Measurements from ENCODE around the gene PADI2. TPM values are rescaled to one million over a fixed set of nuclear protein-coding genes. Genes with fewer than 3 reads are reported as not detected.
A peak's percentile ranks its signal among the peaks of the same experiment; 100 is the strongest.

PADI2 gene
- total and polyA plus RNA-seq, 2 experiments from 2014 or later: 1.7 to 4.3 TPM

DNA sequence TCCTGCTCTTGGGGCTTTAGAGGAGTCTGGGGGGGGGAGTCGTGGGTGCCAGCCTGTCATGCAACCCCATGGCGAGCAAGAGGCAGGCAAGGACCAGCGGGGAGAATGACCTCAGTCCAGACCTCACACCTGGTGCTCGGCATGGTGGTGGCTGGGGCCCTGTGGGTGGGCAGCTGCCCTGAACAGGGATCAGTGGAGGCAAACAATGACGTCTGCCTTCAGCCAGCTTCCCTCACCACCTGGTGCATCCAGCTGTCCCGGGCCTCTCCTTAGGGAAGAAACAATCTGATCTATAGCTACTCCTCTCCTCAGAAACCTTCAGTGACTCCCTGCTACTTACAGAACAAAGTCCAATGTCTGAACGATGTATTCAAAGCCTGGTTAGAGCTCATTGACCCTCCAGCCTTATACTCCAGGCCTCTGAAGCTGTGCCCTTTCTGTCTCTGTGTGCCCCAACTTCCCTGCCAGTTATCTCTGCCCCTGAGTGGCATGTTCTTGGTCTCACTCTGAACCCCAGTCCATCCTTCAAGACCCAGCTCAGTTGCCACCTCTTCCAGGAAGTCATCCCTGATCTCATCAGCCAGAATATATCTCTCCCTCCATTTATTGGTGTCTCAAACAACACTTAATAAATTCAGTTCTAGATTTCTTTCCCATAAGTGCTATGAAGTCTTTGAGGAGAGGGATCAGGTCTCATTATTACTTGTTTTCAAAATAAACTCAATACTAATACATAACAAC lies 6.6 kb downstream of the PADI2 start:
- no peak overlapping the region for H3K27ac Mint-ChIP-seq
- Histone ChIP-seq H2AFZ (no peak overlapping the region), H3K27me3 (ENCODE audit: insufficient read depth) (peaks cover 13% of the 10 kb centered on the region), H3K79me2 (replicated peaks; ENCODE audit: insufficient read depth) (no peaks in the 10 kb centered on the region), H3K4me2 (no peak overlapping the region), H3F3A (replicated peaks; ENCODE audit: low read depth) (no peaks in the 10 kb centered on the region), H4K20me1 (replicated peaks; ENCODE audit: insufficient read depth) (no peaks in the 10 kb centered on the region; the same call in none of the 2 replicates), H3K9me2 (ENCODE audit: insufficient read depth) (no peaks in the 10 kb centered on the region), H3K4me1 (ENCODE audit: insufficient read depth) (no peaks in the 10 kb centered on the region), H3K27ac (ENCODE audit: low read depth) (no peak overlapping the region), H3K36me3 (ENCODE audit: insufficient read depth) (no peaks in the 10 kb centered on the region), H3K4me3 (no peak overlapping the region)
- no peaks in the 10 kb centered on the region for H3K9me3 Mint-ChIP-seq
- TF ChIP-seq ZNF114 (CRISPR knock-in tag; IDR thresholded peaks at IDR 0.05) (no peak), POLR2AphosphoS5 (IDR thresholded peaks at IDR 0.05; ENCODE audit: low read depth) (no peak), JUNB (IDR thresholded peaks at IDR 0.05; ENCODE audit: unreplicated experiment) (no peak), ZNF331 (CRISPR knock-in tag; IDR thresholded peaks at IDR 0.05; ENCODE audit: low read depth) (no peak), CREB1 (CRISPR knock-in tag; IDR thresholded peaks at IDR 0.05; ENCODE audit: low read depth) (no peak)
- TF ChIP-seq, protein P1, sequence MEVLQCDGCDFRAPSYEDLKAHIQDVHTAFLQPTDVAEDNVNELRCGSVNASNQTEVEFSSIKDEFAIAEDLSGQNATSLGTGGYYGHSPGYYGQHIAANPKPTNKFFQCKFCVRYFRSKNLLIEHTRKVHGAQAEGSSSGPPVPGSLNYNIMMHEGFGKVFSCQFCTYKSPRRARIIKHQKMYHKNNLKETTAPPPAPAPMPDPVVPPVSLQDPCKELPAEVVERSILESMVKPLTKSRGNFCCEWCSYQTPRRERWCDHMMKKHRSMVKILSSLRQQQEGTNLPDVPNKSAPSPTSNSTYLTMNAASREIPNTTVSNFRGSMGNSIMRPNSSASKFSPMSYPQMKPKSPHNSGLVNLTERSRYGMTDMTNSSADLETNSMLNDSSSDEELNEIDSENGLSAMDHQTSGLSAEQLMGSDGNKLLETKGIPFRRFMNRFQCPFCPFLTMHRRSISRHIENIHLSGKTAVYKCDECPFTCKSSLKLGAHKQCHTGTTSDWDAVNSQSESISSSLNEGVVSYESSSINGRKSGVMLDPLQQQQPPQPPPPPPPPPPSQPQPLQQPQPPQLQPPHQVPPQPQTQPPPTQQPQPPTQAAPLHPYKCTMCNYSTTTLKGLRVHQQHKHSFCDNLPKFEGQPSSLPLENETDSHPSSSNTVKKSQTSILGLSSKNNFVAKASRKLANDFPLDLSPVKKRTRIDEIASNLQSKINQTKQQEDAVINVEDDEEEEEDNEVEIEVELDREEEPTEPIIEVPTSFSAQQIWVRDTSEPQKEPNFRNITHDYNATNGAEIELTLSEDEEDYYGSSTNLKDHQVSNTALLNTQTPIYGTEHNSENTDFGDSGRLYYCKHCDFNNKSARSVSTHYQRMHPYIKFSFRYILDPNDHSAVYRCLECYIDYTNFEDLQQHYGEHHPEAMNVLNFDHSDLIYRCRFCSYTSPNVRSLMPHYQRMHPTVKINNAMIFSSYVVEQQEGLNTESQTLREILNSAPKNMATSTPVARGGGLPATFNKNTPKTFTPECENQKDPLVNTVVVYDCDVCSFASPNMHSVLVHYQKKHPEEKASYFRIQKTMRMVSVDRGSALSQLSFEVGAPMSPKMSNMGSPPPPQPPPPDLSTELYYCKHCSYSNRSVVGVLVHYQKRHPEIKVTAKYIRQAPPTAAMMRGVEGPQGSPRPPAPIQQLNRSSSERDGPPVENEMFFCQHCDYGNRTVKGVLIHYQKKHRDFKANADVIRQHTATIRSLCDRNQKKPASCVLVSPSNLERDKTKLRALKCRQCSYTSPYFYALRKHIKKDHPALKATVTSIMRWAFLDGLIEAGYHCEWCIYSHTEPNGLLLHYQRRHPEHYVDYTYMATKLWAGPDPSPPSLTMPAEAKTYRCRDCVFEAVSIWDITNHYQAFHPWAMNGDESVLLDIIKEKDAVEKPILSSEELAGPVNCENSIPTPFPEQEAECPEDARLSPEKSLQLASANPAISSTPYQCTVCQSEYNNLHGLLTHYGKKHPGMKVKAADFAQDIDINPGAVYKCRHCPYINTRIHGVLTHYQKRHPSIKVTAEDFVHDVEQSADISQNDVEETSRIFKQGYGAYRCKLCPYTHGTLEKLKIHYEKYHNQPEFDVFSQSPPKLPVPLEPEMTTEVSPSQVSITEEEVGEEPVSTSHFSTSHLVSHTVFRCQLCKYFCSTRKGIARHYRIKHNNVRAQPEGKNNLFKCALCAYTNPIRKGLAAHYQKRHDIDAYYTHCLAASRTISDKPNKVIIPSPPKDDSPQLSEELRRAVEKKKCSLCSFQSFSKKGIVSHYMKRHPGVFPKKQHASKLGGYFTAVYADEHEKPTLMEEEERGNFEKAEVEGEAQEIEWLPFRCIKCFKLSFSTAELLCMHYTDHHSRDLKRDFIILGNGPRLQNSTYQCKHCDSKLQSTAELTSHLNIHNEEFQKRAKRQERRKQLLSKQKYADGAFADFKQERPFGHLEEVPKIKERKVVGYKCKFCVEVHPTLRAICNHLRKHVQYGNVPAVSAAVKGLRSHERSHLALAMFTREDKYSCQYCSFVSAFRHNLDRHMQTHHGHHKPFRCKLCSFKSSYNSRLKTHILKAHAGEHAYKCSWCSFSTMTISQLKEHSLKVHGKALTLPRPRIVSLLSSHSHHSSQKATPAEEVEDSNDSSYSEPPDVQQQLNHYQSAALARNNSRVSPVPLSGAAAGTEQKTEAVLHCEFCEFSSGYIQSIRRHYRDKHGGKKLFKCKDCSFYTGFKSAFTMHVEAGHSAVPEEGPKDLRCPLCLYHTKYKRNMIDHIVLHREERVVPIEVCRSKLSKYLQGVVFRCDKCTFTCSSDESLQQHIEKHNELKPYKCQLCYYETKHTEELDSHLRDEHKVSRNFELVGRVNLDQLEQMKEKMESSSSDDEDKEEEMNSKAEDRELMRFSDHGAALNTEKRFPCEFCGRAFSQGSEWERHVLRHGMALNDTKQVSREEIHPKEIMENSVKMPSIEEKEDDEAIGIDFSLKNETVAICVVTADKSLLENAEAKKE (CRISPR knock-in tag; IDR thresholded peaks at IDR 0.05): no peak
- TF ChIP-seq, protein P2, sequence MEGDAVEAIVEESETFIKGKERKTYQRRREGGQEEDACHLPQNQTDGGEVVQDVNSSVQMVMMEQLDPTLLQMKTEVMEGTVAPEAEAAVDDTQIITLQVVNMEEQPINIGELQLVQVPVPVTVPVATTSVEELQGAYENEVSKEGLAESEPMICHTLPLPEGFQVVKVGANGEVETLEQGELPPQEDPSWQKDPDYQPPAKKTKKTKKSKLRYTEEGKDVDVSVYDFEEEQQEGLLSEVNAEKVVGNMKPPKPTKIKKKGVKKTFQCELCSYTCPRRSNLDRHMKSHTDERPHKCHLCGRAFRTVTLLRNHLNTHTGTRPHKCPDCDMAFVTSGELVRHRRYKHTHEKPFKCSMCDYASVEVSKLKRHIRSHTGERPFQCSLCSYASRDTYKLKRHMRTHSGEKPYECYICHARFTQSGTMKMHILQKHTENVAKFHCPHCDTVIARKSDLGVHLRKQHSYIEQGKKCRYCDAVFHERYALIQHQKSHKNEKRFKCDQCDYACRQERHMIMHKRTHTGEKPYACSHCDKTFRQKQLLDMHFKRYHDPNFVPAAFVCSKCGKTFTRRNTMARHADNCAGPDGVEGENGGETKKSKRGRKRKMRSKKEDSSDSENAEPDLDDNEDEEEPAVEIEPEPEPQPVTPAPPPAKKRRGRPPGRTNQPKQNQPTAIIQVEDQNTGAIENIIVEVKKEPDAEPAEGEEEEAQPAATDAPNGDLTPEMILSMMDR (conservative IDR thresholded peaks at IDR 0.05; ENCODE audit: low read depth in 2 of 2): no peak
- no peak overlapping the region; the same call in 2 of the 3 replicates for H3K4me3 Mint-ChIP-seq
- peak; percentile 26; the same call in 1 of the 3 replicates for ATAC-seq
- DNase-seq (ENCODE audit: low spot score): no peak
- no peaks in the 10 kb centered on the region; the same call in 2 of the 3 replicates for H3K4me1 Mint-ChIP-seq
- H3K27me3 Mint-ChIP-seq (ENCODE audit: insufficient read depth, low read depth, poor library complexity): peaks cover 19% of the 10 kb centered on the region
- no peaks in the 10 kb centered on the region for H3K36me3 Mint-ChIP-seq (ENCODE audit: low read depth)
